Liver (tissue), 9 donors: ENCODE measurements around the gene MAPK4. TPM values are rescaled to one million over a fixed set of nuclear protein-coding genes. Genes with fewer than 3 reads are reported as not detected.

Experiments used
- DNase-seq: peaks from one replicate; pipeline ENCODE4 v3.0.0-alpha.2; 2017; ENCODE audit warnings: low spot score
- H3K27ac ChIP-seq, 2 donors: one replicate each; pipeline ENCODE4 v1.7.0; 2013; ENCODE audit warnings: inconsistent platforms in 2 of 2, low read length in 2 of 2, control low read depth in 1 of 2, low read depth in 1 of 2, mild to moderate bottlenecking in 1 of 2
- H3K27me3 ChIP-seq, 4 donors: one replicate each; pipeline versions ENCODE4 v1.6.1 to v1.7.0; 2013; ENCODE audit warnings: low read length in 3 of 4, inconsistent platforms in 1 of 4, mild to moderate bottlenecking in 1 of 4, moderate library complexity in 1 of 4; ENCODE audit not compliant: control insufficient read depth in 4 of 4, insufficient read depth in 4 of 4
- H3K36me3 ChIP-seq, 4 donors: one replicate each; pipeline versions ENCODE4 v1.6.1 to v1.7.0; 2013; ENCODE audit warnings: low read length in 3 of 4, mild to moderate bottlenecking in 3 of 4, low read depth in 1 of 4, moderate library complexity in 1 of 4; ENCODE audit not compliant: control insufficient read depth in 4 of 4, insufficient read depth in 3 of 4
- H3K4me1 ChIP-seq, 4 donors: one replicate each; pipeline versions ENCODE4 v1.6.1 to v1.7.0; 2013; ENCODE audit warnings: low read length in 3 of 4, mild to moderate bottlenecking in 3 of 4, moderate library complexity in 1 of 4; ENCODE audit not compliant: control insufficient read depth in 4 of 4, insufficient read depth in 4 of 4
- H3K4me3 ChIP-seq, 3 donors: one replicate each; pipeline versions ENCODE4 v1.6.1 to v1.7.0; 2013; ENCODE audit warnings: low read length in 3 of 3, control low read depth in 1 of 3, low read depth in 1 of 3, mild to moderate bottlenecking in 1 of 3
- H3K9ac ChIP-seq, 2 donors: one replicate each; pipeline ENCODE4 v1.7.0; 2013; ENCODE audit warnings: low read length in 2 of 2, mild to moderate bottlenecking in 2 of 2, moderate library complexity in 2 of 2, control low read depth in 1 of 2, low read depth in 1 of 2
- H3K9me3 ChIP-seq, 4 donors: one replicate each; pipeline versions ENCODE4 v1.6.1 to v1.7.0; 2013; ENCODE audit warnings: low read length in 3 of 4; ENCODE audit not compliant: control insufficient read depth in 4 of 4
- EGR1 ChIP-seq, 2 donors: IDR thresholded peaks; 2 replicates each; pipeline ENCODE4 v1.6.1; 2016 to 2018; ENCODE audit warnings: antibody characterized with exemption in 2 of 2, low read depth in 2 of 2
- FOXA1 ChIP-seq: IDR thresholded peaks from 2 replicates; pipeline ENCODE4 v1.6.1; 2016; ENCODE audit warnings: antibody characterized with exemption
- FOXA2 ChIP-seq: IDR thresholded peaks from 2 replicates; pipeline ENCODE4 v1.6.1; 2016; ENCODE audit warnings: antibody characterized with exemption
- GABPA ChIP-seq, 2 donors: IDR thresholded peaks in 1 of 2; conservative IDR thresholded peaks in 1 of 2; 2 replicates each; pipeline ENCODE4 v1.6.1; 2016; ENCODE audit warnings: antibody characterized with exemption in 2 of 2, mild to moderate bottlenecking in 1 of 2, moderate library complexity in 1 of 2
- HNF4G ChIP-seq: IDR thresholded peaks from 2 replicates; pipeline ENCODE4 v1.6.1; 2016; ENCODE audit warnings: antibody characterized with exemption
- JUND ChIP-seq, 2 donors: IDR thresholded peaks; 2 replicates each; pipeline ENCODE4 v1.6.1; 2016; ENCODE audit warnings: antibody characterized with exemption in 2 of 2
- NR2F2 ChIP-seq: IDR thresholded peaks from 2 replicates; pipeline ENCODE4 v1.6.1; 2016; ENCODE audit warnings: antibody characterized with exemption
- RAD21 ChIP-seq, 2 donors: IDR thresholded peaks; 2 replicates each; pipeline ENCODE4 v1.6.1; 2016; ENCODE audit warnings: antibody characterized with exemption in 2 of 2, mild to moderate bottlenecking in 2 of 2
- RXRA ChIP-seq, 2 donors: IDR thresholded peaks; 2 replicates each; pipeline ENCODE4 v1.6.1; 2017 to 2018; ENCODE audit warnings: antibody characterized with exemption in 2 of 2, mild to moderate bottlenecking in 1 of 2
- SP1 ChIP-seq: IDR thresholded peaks from 2 replicates; pipeline ENCODE4 v1.6.1; 2018; ENCODE audit warnings: antibody characterized with exemption, mild to moderate bottlenecking
- TAF1 ChIP-seq: conservative IDR thresholded peaks from 2 replicates; pipeline ENCODE4 v1.6.1; 2016; ENCODE audit warnings: antibody characterized with exemption, mild to moderate bottlenecking
- YY1 ChIP-seq: IDR thresholded peaks from 2 replicates; pipeline ENCODE4 v1.6.1; 2016; ENCODE audit warnings: antibody characterized with exemption, mild to moderate bottlenecking
- WGBS: extraction: QIAGEN DNeasy Blood & Tissue Kit; methylation state at CpG from one replicate; pipeline ENCODE4 v1.1.7; 2013; 5-methylcytosine and 5-hydroxymethylcytosine counted together
- polyA plus RNA-seq, 2 donors: library from polyadenylated mRNA; stranded (reverse) in 1 of 2; unstranded in 1 of 2; fragments of 200-250 nt in 1 of 2; fragments of >200 nt in 1 of 2; fragmentation: Nextera tagmentation in 1 of 2; extraction: Ambion mirVana in 1 of 2; gene quantifications; one replicate each; pipeline versions ENCODE4 v1.2.1 to v1.2.3, GENCODE V29; 2013 to 2015
- total RNA-seq, 2 donors: library from RNA; depleted of rRNA; stranded (reverse); fragments of >200 nt; gene quantifications; one replicate each; pipeline ENCODE4 v1.2.3, GENCODE V29; 2014
- TF ChIP-seq, protein P1 (sequence below): IDR thresholded peaks from 2 replicates; pipeline ENCODE4 v1.6.1; 2016; ENCODE audit warnings: antibody characterized with exemption, mild to moderate bottlenecking
- TF ChIP-seq, protein P2 (sequence below): IDR thresholded peaks from 2 replicates; pipeline ENCODE4 v1.6.1; 2016; ENCODE audit warnings: antibody characterized with exemption
- TF ChIP-seq, protein P3 (sequence below): IDR thresholded peaks from 2 replicates; pipeline ENCODE4 v1.6.1; 2016; ENCODE audit warnings: antibody characterized with exemption
- TF ChIP-seq, protein P4 (sequence below): IDR thresholded peaks from 2 replicates; pipeline ENCODE4 v1.6.1; 2016; ENCODE audit warnings: antibody characterized with exemption
- donor health status: healthy.
- donor health status: healthy.
- donor health status: healthy.
- donor health status: healthy.
- donor health status: healthy.

Gene MAPK4
- total and polyA plus RNA-seq, 4 donors: under 0.01 to 4.9 (median 1.5) TPM

DNA sequence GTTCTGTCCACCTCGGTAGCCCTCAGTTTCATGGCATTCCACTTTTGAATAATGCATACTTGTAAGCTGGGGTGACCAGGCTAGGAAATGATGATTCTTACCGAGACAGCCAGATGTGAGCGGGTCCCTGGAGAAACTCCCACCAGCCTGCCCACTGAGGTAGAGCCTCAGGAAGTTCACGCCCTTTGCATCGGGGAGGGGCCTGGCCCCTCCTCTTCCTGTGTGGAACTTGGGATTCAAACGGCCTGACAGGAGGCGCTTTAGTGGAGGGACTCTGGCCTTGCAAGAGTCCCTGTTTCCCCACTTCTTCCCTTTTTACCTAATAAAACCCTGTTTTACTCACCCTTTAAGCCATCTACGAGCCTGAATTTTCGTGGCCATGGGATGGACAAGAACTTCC lies 215.3 kb downstream of the MAPK4 start (continued):
- TF ChIP-seq, protein P1, sequence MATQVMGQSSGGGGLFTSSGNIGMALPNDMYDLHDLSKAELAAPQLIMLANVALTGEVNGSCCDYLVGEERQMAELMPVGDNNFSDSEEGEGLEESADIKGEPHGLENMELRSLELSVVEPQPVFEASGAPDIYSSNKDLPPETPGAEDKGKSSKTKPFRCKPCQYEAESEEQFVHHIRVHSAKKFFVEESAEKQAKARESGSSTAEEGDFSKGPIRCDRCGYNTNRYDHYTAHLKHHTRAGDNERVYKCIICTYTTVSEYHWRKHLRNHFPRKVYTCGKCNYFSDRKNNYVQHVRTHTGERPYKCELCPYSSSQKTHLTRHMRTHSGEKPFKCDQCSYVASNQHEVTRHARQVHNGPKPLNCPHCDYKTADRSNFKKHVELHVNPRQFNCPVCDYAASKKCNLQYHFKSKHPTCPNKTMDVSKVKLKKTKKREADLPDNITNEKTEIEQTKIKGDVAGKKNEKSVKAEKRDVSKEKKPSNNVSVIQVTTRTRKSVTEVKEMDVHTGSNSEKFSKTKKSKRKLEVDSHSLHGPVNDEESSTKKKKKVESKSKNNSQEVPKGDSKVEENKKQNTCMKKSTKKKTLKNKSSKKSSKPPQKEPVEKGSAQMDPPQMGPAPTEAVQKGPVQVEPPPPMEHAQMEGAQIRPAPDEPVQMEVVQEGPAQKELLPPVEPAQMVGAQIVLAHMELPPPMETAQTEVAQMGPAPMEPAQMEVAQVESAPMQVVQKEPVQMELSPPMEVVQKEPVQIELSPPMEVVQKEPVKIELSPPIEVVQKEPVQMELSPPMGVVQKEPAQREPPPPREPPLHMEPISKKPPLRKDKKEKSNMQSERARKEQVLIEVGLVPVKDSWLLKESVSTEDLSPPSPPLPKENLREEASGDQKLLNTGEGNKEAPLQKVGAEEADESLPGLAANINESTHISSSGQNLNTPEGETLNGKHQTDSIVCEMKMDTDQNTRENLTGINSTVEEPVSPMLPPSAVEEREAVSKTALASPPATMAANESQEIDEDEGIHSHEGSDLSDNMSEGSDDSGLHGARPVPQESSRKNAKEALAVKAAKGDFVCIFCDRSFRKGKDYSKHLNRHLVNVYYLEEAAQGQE: no peak
- TF ChIP-seq EGR1 (IDR thresholded peaks at IDR 0.05; ENCODE audit: low read depth in 2 of 2): no peak

DNA sequence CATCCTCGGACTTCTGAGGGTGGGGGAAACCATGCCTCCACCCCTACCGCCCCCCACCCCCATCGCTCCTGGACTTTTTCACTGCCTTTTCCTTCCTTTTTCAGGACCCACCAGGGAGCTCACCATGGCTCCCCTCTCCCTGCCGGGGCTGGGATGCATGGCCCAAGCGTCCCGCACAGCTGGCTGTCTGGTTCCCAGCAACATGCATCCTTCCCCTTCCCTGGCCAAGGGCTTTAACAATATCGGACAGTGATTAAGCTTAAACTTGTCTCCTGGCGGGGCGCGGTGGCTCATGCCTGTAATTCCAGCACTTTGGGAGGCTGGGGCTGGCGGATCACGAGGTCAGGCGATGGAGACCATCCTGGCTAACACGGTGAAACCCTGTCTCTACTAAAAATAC lies 215.8 kb downstream of the MAPK4 start:
- Histone ChIP-seq H3K27me3 (no peaks in the 10 kb centered on the region), H3K9me3 (no peaks in the 10 kb centered on the region), H3K27ac (no peak overlapping the region), H3K4me3 (no peak overlapping the region), H3K9ac (no peak overlapping the region), H3K4me1 (no peaks in the 10 kb centered on the region), H3K36me3 (no peaks in the 10 kb centered on the region)
- no peak for TF ChIP-seq TAF1
- TF ChIP-seq FOXA2: no peak
- no peak for TF ChIP-seq NR2F2
- TF ChIP-seq JUND (IDR thresholded peaks at IDR 0.05): no peak
- TF ChIP-seq EGR1 (IDR thresholded peaks at IDR 0.05; ENCODE audit: low read depth in 2 of 2): no peak
- TF ChIP-seq, protein P1: no peak
- TF ChIP-seq FOXA1: no peak
- TF ChIP-seq, protein P2, sequence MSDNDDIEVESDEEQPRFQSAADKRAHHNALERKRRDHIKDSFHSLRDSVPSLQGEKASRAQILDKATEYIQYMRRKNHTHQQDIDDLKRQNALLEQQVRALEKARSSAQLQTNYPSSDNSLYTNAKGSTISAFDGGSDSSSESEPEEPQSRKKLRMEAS: no peak
- WGBS: 91% methylated on average over 14 of the region's 14 CpGs
- no peak for DNase-seq

DNA sequence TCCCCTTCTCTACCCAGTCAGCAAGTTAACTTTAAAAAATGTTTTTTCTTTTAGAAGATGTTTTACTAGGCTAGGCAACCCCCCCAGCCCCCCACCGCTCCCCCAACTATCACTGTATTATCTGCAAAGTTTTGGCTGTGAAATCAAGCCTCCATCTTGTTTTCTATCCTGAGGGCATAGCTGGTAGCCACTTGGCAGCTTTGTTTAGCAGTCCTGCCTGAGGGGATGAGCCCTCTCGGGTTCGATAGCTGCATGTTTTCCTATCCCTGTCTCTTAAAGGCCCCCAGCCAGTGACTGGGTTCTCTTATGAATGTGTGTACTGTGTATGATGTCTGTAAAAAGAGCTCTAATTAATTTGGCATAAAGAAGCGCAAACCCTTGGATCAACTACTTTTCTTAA lies 216.5 kb downstream of the MAPK4 start:
- H3K4me3 ChIP-seq: no peak overlapping the region
- no peak for DNase-seq
- H3K36me3 ChIP-seq: no peaks in the 10 kb centered on the region
- no peak overlapping the region for H3K27ac ChIP-seq
- H3K9ac ChIP-seq: no peak overlapping the region
- H3K27me3 ChIP-seq: no peaks in the 10 kb centered on the region
- no peaks in the 10 kb centered on the region for H3K4me1 ChIP-seq
- WGBS: 89% methylated on average over 4 of the region's 4 CpGs
- H3K9me3 ChIP-seq: no peaks in the 10 kb centered on the region
- TF ChIP-seq HNF4G (no peak), JUND (IDR thresholded peaks at IDR 0.05) (no peak), GABPA (IDR thresholded peaks at IDR 0.05 in 1 of 2, conservative IDR thresholded peaks at IDR 0.05 in 1 of 2) (no peak), RXRA (IDR thresholded peaks at IDR 0.05) (no peak), FOXA1 (no peak), YY1 (no peak), TAF1 (no peak), NR2F2 (no peak), SP1 (no peak), FOXA2 (no peak), RAD21 (IDR thresholded peaks at IDR 0.05) (no peak)
- TF ChIP-seq, protein P2: no peak
- TF ChIP-seq, protein P3, sequence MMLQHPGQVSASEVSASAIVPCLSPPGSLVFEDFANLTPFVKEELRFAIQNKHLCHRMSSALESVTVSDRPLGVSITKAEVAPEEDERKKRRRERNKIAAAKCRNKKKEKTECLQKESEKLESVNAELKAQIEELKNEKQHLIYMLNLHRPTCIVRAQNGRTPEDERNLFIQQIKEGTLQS: no peak
- TF ChIP-seq, protein P1: no peak
- TF ChIP-seq, protein P4, sequence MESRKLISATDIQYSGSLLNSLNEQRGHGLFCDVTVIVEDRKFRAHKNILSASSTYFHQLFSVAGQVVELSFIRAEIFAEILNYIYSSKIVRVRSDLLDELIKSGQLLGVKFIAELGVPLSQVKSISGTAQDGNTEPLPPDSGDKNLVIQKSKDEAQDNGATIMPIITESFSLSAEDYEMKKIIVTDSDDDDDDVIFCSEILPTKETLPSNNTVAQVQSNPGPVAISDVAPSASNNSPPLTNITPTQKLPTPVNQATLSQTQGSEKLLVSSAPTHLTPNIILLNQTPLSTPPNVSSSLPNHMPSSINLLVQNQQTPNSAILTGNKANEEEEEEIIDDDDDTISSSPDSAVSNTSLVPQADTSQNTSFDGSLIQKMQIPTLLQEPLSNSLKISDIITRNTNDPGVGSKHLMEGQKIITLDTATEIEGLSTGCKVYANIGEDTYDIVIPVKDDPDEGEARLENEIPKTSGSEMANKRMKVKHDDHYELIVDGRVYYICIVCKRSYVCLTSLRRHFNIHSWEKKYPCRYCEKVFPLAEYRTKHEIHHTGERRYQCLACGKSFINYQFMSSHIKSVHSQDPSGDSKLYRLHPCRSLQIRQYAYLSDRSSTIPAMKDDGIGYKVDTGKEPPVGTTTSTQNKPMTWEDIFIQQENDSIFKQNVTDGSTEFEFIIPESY: no peak
